ENCODE results near the gene APBB2.

DNA sequence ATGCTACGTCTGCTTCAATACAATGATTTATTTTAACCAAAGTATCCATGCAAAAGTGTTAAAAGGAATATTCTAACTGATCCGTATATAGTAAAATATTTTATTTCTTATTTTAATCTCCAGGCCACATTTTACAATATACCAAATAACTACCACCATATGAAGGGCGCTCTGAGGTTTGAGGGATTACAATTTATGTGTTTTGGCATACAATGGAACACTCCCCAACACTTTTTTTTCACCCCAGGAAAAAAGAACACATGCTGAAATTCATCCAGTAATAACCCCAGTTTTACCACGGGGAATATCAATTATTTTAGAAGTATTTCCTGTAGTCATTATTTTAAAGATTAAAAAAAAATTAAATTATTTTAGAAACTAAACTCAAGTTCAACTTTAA, 65.4 kb downstream of the APBB2 start:
- TF ChIP-seq, protein P1, sequence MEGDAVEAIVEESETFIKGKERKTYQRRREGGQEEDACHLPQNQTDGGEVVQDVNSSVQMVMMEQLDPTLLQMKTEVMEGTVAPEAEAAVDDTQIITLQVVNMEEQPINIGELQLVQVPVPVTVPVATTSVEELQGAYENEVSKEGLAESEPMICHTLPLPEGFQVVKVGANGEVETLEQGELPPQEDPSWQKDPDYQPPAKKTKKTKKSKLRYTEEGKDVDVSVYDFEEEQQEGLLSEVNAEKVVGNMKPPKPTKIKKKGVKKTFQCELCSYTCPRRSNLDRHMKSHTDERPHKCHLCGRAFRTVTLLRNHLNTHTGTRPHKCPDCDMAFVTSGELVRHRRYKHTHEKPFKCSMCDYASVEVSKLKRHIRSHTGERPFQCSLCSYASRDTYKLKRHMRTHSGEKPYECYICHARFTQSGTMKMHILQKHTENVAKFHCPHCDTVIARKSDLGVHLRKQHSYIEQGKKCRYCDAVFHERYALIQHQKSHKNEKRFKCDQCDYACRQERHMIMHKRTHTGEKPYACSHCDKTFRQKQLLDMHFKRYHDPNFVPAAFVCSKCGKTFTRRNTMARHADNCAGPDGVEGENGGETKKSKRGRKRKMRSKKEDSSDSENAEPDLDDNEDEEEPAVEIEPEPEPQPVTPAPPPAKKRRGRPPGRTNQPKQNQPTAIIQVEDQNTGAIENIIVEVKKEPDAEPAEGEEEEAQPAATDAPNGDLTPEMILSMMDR (IDR thresholded peaks at IDR 0.05): no peak
- no peak for TF ChIP-seq POLR2A (IDR thresholded peaks at IDR 0.05)
